Midbrain (tissue), 1 donor: ENCODE data around the gene ZPR1.
"Not testable (repeated sequence)": the region's sequence is repeated elsewhere in the genome, so short reads cannot be mapped to it uniquely, and the experiment has no call there.

ENCODE experiments used
- DNase-seq: peaks from one replicate; lab custom pipeline; 2025; lab: John Stamatoyannopoulos, UW

The ZPR1 gene

GRCh38 chr11:116792144-116792868 is 4.5 kb upstream of the ZPR1 start:
- DNase-seq: no peak

GRCh38 chr11:116791813-116792143 is 4.0 kb upstream of the ZPR1 start, which contains the start of gene APOA5:
APOA5 (minus strand) TSS chr11:116791879; CDS start chr11:116791860, 19 bp downstream.
- DNase-seq: no peak

GRCh38 chr11:116791002-116791812 is 3.4 kb upstream of the ZPR1 start:
- DNase-seq: peak; percentile 80

GRCh38 chr11:116790167-116791001 is 2.6 kb upstream of the ZPR1 start:
- DNase-seq: no peak

GRCh38 chr11:116788975-116789374 is 1.2 kb upstream of the ZPR1 start:
- no peak for DNase-seq

GRCh38 chr11:116788534-116788933 is 711 bp upstream of the ZPR1 start:
- DNase-seq: no peak

- no peak for DNase-seq
These were observed 412 bp downstream of the ZPR1 start for GRCh38 chr11:116787436-116787785.

GRCh38 chr11:116786966-116787365 is 857 bp downstream of the ZPR1 start:
- no peak for DNase-seq

- DNase-seq: no peak
These were observed 1.5 kb downstream of the ZPR1 start for GRCh38 chr11:116786326-116786725.

- DNase-seq: no peak
These were observed 5.1 kb downstream of the ZPR1 start for GRCh38 chr11:116782728-116783127.

GRCh38 chr11:116778556-116778955 is 9.3 kb downstream of the ZPR1 start:
- no peak for DNase-seq

- no peak for DNase-seq
These were observed 10.8 kb downstream of the ZPR1 start for GRCh38 chr11:116777056-116777455.

GRCh38 chr11:116776522-116776984 is 11.3 kb downstream of the ZPR1 start:
- DNase-seq: no peak

- no peak for DNase-seq
These were observed 11.8 kb downstream of the ZPR1 start for GRCh38 chr11:116775975-116776374.

- no peak for DNase-seq
These were observed 13.2 kb downstream of the ZPR1 start for GRCh38 chr11:116774661-116775060.

GRCh38 chr11:116773203-116774097 is 14.4 kb downstream of the ZPR1 start:
- DNase-seq: peak; percentile 72

- DNase-seq: peak; percentile 93
These were observed 15.2 kb downstream of the ZPR1 start, which contains the start of gene BUD13 for GRCh38 chr11:116772443-116773202. BUD13 (minus strand) TSS chr11:116772987; CDS start chr11:116772964, 23 bp downstream.

GRCh38 chr11:116771935-116772334 is 15.9 kb downstream of the ZPR1 start:
- no peak for DNase-seq

GRCh38 chr11:116762132-116762531 is 25.7 kb downstream of the ZPR1 start:
- DNase-seq: no peak

- DNase-seq: not testable (repeated sequence)
These were observed 31.8 kb downstream of the ZPR1 start for GRCh38 chr11:116756044-116756443.
